ENCODE data around the gene RETSAT.
"Not testable (repeated sequence)": the region's sequence is repeated elsewhere in the genome, so short reads cannot be mapped to it uniquely, and the experiment has no call there.

RETSAT gene

DNA sequence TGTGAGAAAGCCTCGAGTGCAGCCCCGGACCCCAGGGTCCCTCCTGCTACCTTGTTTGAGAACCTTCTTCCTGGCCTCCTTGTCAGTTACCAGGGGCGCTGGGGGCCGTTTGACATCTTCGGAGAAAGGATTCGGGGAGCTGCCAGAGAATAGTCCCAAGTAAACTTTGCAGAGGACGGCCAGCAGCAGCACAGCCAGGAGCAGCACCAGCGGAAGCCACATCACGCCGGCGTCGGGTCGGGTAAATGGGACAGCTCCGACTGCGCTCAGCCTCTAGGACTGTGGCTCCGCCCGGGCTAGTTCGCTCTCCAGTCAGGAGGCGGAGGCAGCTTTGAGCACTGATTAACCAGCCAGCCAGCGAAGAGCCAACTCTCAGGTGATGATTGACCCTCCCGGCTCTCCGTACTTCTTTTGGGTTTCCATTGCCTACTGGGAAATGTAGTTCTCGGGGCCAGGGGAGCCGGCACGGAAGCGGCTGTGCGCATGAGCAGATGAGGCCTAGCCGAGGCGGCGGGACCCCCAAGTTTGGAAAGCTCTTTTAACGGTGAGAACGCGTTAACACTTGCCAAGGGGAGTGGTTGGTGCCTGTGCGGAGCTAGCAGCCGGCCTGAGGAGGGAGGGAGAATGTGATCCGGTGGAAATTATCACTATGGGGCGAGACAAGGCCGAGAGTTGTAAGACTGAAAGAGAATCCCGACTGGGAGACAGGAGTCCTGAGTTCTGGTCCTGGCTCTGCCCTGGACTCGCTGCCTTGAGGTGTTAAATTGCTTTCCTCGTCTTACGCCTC is at the start of gene RETSAT, which contains the start of gene ELMOD3:
TSS of gene RETSAT (minus strand) at position 243 of the 787 bp plus-strand sequence. CDS start at position 222, 21 bp downstream.
TSS of gene ELMOD3 (plus strand) at position 484 of the 787 bp plus-strand sequence. CDS start 2,430 bp downstream, outside the sequence.
- DNase-seq = peak; percentile 96

DNA sequence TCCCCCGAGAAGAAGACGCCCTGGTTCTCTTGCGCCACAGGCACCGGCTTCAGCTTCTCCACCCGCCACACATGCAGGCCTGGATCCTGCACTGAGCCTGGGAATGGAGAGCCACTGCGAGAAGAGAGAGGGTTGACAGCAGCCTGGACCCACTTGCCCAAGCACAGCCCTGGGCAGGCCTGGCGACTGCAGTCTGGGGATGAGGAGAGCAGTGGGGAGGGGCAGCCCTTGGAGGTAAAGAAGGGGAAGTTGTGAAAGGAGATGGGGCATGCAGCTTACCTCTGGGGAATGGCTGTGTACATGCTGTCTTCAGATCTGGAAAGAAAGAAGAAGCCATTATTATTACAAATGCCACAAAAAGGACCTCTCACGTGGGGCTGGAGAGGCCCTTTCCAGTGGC is 47.5 kb upstream of the RETSAT start:
- DNase-seq = no peak

DNA sequence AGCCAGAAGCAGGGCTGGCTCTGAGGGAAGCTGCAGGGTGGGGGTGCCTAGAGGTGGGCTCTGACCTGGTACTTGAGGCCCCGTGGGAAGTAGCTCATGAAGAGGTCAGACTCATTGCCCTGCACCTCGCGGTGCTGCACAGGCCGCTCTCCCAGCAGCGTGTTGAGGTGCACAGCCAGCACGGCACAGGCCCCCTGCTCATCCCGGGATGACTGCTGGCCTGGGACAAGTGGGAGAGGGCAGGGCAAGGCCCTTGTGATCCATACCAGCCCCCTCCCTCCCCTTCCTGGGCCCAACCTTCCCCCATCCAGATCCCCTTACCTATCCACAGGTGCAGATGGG is 47.1 kb upstream of the RETSAT start:
- DNase-seq = no peak

DNA sequence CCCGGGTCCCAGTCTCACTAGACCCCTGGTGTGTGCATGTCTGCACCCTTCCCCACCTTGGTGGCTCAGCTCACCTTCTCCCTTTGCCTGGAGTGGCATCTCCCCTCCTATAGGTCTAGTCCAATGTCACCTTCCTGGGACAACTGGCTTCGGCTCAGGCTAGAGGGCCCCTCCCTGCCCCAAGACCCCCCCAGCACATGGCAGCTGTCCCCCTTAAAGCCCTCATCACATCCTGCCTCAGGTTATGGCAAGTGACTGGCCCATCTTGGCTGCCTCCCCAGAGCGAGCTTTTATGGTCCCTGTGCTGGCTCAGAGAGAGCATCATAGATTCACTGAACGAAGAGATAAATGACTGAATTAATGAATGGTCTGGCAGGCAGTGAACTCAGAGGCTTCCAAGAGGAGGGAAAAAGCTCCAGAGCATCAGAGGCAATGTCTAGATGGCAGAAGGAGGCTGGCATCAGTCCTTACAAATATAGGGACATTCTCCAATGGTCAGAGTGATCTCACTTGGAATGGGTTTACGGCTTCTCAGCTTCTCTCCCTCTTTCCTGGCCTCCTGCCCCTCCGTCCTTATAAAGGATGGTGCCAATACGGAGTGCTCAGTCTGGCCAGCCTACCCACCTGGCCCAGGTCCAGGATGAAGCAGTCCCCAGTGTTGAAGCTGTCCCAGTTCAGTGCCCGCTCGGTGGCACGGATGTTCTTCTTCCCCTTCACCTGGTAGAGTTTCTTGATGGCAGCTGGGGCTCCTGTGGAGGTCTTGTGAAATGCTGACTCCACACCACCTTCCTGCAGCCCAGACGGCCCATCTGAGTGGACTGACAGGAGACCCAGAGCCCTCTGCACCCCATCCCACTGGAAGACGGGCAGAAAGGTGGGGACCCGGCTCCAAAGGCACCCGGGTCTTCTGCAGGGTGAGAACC is 46.5 kb upstream of the RETSAT start:
- DNase-seq = no peak

DNA sequence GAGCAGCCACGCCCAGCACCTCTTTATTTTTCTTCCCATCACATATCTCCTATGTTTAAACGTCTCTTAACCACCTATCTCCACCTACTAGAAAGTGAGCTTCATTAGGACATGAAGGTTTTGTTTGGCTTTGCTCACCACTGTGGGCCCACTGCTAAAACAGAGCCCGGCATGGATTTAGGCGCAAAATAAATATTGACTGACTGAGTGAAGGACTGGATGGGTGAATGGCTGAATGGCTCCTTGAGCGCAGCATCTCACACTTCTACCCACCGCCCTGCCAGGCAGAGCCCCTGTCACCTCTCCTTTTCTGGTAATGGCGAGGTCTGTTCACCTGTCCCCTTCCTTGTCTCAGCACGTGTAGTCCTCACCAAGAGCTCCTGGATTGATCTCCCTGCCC is 45.7 kb upstream of the RETSAT start:
- no peak for DNase-seq

DNA sequence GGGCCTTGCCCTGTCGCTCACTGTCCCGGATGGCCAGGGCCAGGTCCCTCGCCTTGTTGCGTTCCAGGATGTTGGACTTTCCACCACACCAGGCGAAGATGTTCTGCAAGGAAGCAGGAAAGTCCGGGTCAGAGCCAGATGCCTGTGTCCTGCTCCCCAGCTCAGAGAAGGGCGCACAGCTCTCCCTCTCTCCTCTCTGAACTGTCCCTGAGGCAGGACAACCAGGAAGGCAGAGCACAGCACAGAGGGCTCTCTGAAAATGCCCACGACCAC is 44.8 kb upstream of the RETSAT start:
- DNase-seq = no peak

DNA sequence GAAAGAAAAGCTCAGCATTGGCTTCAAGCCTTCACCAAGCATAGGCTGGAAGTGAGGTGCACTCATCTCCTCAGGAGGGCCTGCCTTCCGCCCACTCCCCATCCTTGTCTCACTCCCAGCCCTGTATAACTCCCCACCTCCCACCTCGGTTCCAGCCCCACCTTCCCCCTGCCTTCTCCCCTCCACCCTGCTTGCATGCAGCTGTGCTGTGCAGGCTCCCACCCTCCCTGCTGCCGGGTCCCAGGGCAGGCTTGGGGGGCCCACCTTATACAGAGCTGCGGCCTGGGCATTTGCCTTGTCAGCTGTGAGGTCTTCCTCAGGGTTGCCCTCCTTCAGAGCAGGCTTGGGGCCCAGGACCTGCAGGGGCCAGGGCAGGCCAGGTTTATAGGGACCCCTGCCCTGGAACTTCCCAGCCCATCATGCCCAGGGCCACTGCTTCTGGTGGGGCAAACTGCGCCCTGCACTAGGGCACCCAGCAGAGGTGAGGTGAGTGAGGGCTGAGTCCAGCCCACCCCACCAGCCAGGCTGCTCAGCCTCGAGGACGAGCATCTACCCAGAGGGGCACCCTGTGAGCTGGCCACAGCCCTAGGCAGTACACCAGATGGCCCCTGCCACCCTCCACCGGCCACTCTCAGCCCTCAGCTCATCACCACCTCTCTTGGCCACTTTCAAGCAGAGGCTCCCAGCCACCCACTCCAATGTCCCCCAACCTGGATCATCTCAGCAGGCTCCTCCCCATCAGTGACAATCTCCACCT is 44.3 kb upstream of the RETSAT start:
- DNase-seq = no peak

DNA sequence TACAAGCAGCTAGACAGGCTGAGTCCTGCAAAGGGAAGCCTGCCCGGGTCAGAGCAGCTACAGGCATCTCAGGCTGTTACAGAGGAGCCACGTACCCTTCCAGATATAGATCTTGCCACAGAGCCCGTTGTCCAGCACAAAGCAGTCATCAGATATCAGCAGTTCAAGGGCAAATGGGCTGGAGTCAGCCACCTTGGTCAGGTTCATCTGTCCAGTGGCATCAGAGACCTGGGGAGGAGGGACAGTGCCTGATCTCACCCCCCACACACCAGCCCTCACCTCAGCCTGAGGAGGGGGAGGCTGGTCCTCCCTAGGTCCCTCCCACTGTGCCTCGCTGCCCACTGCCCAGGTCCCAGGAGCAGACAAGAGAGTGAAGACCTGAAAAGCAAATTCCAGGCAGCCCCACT is 43.6 kb upstream of the RETSAT start:
- no peak for DNase-seq

DNA sequence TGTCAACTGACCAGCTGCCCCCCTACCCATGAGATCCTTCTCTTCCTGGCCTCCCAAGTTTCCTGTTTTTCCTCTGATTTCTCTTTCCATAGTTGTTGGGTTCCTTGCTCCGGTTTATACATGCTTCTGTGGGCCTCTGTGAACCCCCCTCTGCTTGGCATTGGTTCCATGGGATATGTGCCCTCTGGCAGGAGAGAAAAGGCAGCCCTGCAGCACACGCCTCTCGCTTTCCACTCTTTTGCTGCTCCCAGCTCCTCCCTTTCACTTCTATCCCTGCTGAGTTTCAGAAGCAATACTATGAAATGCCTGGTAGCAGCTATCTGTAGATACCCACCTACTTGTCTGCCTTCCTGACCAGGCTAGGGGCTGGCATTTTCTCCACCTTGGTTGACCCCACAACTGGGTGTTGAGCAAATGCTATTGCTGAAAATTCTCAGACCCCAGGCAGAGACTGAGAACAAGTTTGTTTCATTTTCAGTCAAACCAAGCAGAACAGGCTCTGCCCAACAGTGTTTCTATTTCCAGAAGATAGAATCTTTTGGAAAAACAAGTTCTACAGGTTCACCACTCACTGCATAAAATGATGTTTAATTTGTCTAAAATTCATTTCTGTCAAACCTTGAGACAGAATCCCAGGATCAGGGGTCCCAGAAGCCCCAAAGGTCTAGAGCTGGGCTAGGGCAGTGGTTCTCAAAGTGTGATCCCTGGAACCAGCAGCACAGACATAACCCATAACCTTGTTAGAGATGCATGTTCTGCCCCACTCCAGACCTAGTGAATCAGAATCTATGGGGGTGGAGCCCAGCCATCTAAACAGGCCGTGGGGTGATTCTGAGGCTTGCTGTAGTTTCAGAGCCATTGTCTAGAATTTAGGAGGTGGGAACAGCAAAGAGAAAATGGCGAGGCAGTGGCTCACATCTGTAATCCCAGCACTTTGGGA is 42.5 kb upstream of the RETSAT start:
- DNase-seq = no peak

DNA sequence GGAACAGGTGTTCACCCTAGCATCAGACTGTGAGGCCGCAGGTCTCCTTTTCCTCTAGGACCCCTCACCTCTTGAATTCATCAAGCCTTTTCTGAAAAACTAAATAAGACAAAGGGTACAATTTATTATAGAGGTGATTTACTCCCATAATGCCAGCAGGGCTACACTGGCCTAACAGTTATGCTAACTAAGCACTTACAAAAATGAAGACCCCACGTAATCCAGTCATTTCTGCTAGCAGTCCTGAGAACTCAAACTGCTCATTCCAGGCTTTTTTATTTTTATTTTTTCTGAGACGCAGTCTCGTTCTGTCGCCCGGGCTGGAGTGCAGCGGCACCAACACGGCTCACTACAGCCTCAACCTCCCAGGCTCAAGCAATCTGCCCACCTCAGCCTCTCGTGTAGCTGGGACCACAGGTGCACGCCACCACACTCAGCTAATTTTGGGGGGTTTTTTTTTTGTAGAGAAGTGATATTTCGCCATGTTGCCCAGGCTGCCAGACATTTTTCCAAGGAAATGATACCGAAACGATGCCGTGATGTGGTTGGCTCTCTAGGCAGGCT is 41.7 kb upstream of the RETSAT start:
- no peak for DNase-seq

DNA sequence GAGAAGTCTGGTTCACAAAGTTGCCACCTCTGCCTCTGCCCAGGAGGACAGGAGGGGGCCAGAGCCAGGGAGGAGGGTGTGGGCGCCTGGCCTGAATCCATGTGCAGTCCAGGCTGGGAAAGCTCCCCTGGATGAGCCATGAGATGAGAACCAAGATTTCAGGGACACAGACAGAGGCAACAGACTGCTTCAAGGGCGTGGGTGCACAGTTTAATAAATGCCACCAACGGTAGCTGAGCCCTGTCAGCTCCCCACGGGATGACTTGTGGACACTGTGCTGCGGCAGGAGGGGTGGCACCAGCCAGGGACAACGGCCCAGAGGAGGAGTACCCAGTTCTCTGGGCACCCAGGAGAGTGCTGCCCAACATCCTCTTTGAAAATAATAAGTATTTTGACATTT is 40.6 kb upstream of the RETSAT start:
- DNase-seq = no peak

DNA sequence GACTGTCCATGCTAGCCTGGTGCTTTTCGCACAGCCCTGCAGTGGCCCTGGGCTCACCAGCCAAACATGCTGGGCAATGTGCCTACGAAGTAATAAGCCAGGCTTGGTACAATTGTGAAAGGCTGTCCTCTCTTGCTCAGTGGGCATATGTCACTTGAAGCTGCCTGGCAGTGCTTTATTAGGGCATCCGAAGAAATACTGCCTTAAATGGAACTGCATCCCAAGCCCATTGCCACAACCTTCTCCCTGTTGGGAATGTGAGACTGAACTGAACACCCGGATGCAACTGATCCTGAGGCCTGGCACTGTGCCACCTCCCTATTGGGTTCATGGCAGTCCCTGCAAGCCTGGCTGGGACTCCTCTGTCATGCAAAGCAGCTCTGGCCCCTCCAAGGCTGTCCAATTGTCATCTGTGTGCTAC is 39.9 kb upstream of the RETSAT start:
- peak; percentile 25 for DNase-seq

DNA sequence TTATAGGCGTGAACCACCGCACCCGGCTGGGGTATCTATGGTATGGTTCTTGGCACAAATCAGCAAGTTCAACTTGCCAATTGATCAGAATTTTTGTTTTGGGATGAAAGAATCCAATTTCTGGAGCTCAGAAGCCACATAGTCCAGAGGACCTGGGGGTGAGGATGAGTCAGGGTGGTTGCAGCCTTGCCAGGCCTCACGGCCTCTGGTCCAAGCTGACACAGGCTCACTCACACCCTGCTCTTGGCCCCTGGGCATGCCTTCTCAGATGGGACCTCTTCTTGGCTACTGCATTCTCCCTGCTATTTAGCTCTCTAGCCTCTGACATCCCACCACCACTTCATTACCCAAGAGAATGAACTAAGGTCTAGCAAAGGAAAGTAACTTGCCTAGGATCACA is 39.5 kb upstream of the RETSAT start:
- DNase-seq = no peak

DNA sequence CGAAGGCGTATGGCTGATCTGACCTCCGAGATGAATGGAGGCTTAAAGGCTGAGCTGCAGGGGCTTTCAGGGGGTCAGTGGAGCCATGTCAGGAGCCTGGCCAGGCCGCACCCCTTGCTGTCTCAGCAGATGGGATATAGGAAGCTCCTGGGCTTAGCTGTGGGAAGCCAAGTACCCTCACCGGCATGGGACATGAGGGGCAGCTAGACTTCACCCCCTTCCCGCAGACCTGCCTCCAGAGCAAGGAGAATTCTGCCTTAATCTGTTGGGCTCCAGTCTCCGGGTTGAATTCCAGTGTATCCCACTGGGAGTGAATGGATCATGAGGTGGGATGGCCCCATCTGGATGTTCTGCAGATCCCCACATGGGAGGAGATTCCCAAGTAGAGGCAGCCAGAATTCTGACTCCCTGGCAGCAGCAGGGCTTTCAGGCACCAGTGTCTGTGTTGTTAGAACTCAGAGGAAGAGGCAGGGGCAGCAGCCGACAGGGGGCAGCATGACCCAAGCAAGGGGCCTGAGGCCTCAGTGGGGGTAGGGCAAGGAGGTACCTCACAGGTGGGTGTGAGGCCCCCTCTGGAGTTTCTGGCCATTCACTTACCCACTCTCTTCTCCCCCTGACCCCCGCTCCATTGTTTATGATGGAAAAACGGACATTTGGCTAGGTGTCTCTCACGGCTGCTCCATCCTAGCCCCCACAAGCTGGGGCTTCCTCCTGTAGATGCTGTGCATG is 36.8 kb upstream of the RETSAT start:
- DNase-seq = no peak

DNA sequence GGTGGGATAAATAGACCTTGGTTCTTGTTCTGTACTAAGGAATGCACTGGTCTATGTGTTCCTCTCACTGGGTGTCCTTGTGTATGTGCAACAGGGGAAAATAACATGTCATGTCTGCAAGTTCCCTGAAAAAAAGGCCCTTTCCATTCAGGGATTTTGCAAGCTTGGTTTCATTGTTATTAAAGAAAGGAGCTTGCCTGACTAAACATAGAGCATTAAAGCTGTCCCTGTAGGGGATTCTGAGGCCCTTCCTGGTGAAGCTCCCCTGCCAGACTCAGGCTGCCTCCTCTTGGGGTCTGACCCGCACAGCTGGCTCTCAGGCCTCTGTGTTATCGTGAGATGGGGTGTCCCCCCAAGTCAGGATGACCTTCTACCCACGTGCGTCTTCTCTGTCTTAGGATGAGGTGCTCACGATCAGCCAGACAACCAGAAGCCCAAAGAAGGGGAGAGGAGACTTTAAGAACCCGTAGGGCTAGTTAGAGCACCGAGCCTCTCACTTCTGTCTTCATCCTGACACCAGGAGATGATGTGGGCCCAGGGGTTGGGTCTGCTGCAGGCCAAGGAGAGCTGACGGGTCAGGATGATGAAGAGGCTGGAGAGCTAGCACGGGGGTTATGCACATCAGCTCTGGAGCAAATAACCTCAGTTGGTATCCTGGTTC is 34.7 kb upstream of the RETSAT start:
- DNase-seq = no peak

DNA sequence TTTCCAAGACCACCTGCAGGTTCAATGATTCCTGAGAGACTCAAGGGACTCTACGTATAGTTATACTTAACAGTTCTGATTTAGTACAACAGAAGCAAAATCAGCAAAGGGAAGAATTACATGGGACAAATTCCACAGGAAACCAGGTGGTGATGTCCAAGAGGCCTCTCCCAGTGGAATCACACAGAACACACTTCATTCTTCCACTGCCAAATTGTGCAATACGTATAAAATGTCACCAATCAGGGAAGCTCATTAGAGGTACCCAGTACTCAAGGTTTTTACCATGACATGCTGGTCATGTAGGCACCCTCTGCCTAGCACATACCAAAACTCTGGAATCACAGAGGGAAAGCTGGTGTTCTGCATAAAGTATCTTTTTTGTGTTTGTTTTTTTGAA is 33.4 kb upstream of the RETSAT start:
- no peak for DNase-seq

DNA sequence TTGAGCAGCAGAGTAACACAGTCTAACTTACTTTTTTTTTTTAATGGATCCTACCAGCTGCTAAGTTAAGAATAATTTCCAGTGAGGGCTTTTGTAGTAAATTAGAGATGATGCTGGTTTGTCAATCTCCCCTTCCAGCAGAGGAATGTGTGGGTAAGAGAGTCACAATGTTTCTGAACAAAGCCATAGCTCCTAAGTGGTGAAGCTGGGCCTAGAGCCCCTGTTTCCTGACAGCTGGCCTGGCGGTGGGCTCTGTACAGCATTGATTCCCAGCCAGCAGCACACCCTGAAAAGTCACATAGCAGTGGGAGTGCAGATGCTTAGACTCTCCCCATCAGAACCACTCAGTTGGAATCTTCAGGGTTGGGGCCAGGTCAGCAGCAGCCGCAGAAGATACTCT is 31.4 kb upstream of the RETSAT start:
- DNase-seq = no peak

DNA sequence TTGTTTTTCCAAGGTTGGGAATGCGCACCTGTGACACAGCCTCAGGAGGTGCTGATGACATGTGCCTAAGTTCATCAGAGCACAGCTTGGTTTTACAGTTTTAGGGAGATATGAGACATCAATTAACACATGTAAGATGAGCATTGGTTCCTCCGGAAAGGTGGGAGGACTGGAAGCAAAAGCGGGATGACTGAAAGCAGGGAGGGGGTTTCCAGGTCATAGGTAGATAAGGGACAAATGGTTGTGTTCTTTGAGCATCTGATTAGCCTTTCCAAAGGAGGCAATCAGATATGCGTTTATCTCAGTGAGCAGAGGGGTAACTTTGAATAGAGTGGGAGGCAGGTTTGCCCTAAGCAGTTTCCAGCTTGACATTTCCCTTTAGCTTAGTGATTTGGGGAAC is 29.5 kb upstream of the RETSAT start:
- DNase-seq = no peak

DNA sequence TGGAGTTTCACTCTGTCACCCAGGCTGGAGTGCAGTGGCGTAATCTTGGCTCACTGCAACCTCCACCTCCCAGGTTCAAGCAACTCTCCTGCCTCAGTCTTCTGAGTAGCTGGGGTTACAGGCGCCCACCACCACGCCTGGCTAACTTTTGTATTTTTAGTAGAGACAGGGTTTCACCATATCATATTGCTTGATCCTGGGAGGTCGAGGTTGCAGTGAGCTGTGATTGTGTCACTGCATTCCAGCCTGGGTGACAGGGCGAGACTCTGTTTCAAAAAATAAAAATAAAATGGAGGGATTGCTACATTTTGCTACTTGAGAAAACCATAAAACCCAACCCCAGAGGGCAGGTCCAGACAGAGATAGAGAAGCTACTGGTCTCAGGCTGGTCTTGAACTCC is 28.8 kb upstream of the RETSAT start:
- DNase-seq = not testable (repeated sequence)

DNA sequence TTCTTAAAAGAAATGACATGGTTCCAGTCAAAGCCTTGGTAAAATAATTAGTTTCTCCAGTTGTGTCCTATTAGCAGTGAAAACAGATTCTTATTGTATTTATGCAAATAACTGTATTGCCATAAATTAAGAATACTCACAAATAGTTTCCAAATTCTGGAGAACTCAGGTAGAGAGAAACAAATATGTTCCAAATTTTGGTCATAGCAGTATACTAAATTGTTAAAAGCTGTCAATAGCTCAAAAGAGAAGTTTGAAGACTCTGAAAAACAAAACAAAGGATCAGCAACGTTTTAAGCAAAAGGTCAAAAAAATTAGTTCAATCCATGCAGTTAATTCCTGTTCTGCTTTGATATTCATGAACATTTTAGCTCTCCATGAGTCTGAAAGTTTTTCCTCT is 25.7 kb upstream of the RETSAT start:
- no peak for DNase-seq

DNA sequence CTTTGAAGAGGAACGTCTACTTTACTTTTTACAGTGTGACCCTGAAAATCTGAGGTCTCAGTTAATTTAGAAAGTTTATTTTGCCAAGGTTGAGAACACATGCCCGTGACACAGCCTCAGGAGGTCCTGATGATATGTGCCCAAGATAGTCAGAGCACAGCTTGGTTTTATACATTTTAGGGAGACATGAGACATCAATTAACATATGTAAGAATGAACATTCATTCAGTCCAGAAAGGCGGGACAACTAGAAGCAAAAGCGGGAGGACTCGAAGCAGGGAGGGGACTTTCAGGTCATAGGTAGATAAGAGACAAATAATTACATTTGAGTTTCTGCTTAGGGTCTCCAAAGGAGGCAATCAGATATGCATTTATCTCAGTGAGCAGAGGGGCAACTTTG is 23.9 kb upstream of the RETSAT start:
- DNase-seq = no peak
